Tibial nerve (tissue), 4 donors: ENCODE data around the gene ANKS6.

Experiments
- EP300 ChIP-seq, 2 donors: sonication (generic); formaldehyde crosslinking; IDR thresholded peaks; one replicate each; pipeline ENCODE4 v1.6.1; 2017; ENCODE audit warnings: antibody characterized with exemption in 2 of 2, mild to moderate bottlenecking in 1 of 2
- POLR2A ChIP-seq, 2 donors: fragments of 450-650 bp; IDR thresholded peaks; one replicate each; pipeline ENCODE4 v1.6.1; 2017; ENCODE audit warnings: antibody characterized with exemption in 2 of 2, mild to moderate bottlenecking in 2 of 2, moderate library complexity in 2 of 2
- TF ChIP-seq, protein P1 (sequence below), 5 experiments: fragments of 200-600 bp in 3 of 5; fragments of 450-650 bp in 2 of 5; sonication (generic) in 3 of 5; IDR thresholded peaks; one replicate each; pipeline ENCODE4 v1.5.1; 2016 to 2019; ENCODE audit warnings: antibody characterized with exemption in 5 of 5, mild to moderate bottlenecking in 3 of 5, moderate library complexity in 2 of 5

DNA sequence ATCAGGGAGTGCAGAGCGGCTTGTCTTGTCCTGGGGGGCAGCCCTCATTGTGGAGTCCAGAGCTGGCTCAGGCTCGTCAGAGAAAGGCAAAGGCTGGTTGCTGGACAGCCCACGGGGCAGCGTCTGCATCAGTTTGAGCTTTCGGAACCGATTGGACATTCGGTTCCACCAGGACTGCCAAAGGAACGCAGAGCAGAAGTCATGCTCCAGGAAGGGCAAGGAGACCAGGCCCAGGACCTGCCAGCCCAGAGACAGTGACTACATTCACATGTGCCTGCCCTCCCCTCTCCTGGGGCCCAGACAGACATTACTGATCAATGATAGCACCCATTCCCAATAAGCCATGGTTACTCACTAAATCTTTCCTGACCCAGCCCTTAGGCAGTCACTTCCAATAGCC is 18.1 kb downstream of the ANKS6 start:
- no peak for TF ChIP-seq POLR2A (IDR thresholded peaks at IDR 0.05)
- TF ChIP-seq, protein P1, sequence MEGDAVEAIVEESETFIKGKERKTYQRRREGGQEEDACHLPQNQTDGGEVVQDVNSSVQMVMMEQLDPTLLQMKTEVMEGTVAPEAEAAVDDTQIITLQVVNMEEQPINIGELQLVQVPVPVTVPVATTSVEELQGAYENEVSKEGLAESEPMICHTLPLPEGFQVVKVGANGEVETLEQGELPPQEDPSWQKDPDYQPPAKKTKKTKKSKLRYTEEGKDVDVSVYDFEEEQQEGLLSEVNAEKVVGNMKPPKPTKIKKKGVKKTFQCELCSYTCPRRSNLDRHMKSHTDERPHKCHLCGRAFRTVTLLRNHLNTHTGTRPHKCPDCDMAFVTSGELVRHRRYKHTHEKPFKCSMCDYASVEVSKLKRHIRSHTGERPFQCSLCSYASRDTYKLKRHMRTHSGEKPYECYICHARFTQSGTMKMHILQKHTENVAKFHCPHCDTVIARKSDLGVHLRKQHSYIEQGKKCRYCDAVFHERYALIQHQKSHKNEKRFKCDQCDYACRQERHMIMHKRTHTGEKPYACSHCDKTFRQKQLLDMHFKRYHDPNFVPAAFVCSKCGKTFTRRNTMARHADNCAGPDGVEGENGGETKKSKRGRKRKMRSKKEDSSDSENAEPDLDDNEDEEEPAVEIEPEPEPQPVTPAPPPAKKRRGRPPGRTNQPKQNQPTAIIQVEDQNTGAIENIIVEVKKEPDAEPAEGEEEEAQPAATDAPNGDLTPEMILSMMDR (IDR thresholded peaks at IDR 0.05) = no peak
- no peak for TF ChIP-seq EP300 (IDR thresholded peaks at IDR 0.05)
